Cardiac muscle cell (in vitro differentiated cells and primary cell): ENCODE results near the gene TBC1D14. TPM values are rescaled to one million over a fixed set of nuclear protein-coding genes. Genes with fewer than 3 reads are reported as not detected.

Source experiments
- DNase-seq, 2 donors: peaks; one replicate each; pipeline versions ENCODE4 v3.0.0 to v3.0.0-alpha.2; 2010 to 2017; ENCODE audit warnings: low read depth in 1 of 2, low spot score in 1 of 2
- H3K27ac ChIP-seq: fragments of 200-600 bp; sonication (generic); 2 replicates; pipeline ENCODE4 v1.5.1; 2016
- H3K27me3 ChIP-seq: fragments of 200-600 bp; sonication (generic); 2 replicates; pipeline ENCODE4 v1.6.0; 2016; ENCODE audit warnings: control low read depth
- H3K36me3 ChIP-seq: fragments of 200-600 bp; sonication (generic); 2 replicates; pipeline ENCODE4 v1.5.1; 2016; ENCODE audit warnings: control low read depth
- H3K4me1 ChIP-seq: fragments of 200-600 bp; sonication (generic); 2 replicates; pipeline ENCODE4 v1.8.1; 2017; ENCODE audit warnings: low read depth, mild to moderate bottlenecking, mixed run types
- H3K4me3 ChIP-seq: fragments of 200-600 bp; sonication (generic); 2 replicates; pipeline ENCODE4 v1.5.1; 2016; ENCODE audit warnings: mild to moderate bottlenecking
- H3K9me3 ChIP-seq: fragments of 200-600 bp; sonication (generic); 2 replicates; pipeline ENCODE4 v1.5.1; 2017; ENCODE audit warnings: low read depth, mild to moderate bottlenecking, control low read depth
- CTCF ChIP-seq: IDR thresholded peaks from 2 replicates; pipeline ENCODE4 v1.5.1; 2012; ENCODE audit warnings: low read depth, mild to moderate bottlenecking, low read length
- polyA plus RNA-seq: library from polyadenylated mRNA; unstranded; fragments of >200 nt; fragmentation: Nextera tagmentation; extraction: Ambion mirVana; gene quantifications from 2 replicates; pipeline ENCODE4 v1.2.1, GENCODE V29; 2016
- total RNA-seq: library from RNA; depleted of rRNA; stranded (reverse); fragments of >200 nt; gene quantifications from 2 replicates; pipeline ENCODE4 v1.2.3, GENCODE V29; 2016

The TBC1D14 gene
- total and polyA plus RNA-seq, 2 experiments from 2014 or later = 30.5 to 41.8 TPM

GRCh38 chr4:6990661-6991060, 81.0 kb downstream of the TBC1D14 start:
- H3K36me3 ChIP-seq = no peaks in the 10 kb centered on the region
- no peak for DNase-seq
- H3K27ac ChIP-seq = no peak overlapping the region
- no peak overlapping the region for H3K4me3 ChIP-seq
- peaks cover 16% of the 10 kb centered on the region for H3K4me1 ChIP-seq
- H3K27me3 ChIP-seq = no peaks in the 10 kb centered on the region
- H3K9me3 ChIP-seq = no peaks in the 10 kb centered on the region
- TF ChIP-seq CTCF = no peak

GRCh38 chr4:6991249-6991648, 81.6 kb downstream of the TBC1D14 start:
- no peak for TF ChIP-seq CTCF
- H3K4me3 ChIP-seq = no peak overlapping the region
- H3K9me3 ChIP-seq = no peaks in the 10 kb centered on the region
- H3K36me3 ChIP-seq = peaks cover under 1% of the 10 kb centered on the region
- no peak for DNase-seq
- H3K27ac ChIP-seq = no peak overlapping the region
- no peaks in the 10 kb centered on the region for H3K27me3 ChIP-seq
- peaks cover 12% of the 10 kb centered on the region for H3K4me1 ChIP-seq

- H3K36me3 ChIP-seq = peaks cover 8% of the 10 kb centered on the region
- peaks cover 12% of the 10 kb centered on the region for H3K4me1 ChIP-seq
- peak in 1 of 2 donors; percentile 95 for DNase-seq
- H3K4me3 ChIP-seq = no peak overlapping the region
- no peak overlapping the region for H3K27ac ChIP-seq
- H3K9me3 ChIP-seq = no peaks in the 10 kb centered on the region
- TF ChIP-seq CTCF = no peak
- no peaks in the 10 kb centered on the region for H3K27me3 ChIP-seq
These were observed 82.3 kb downstream of the TBC1D14 start for GRCh38 chr4:6991771-6992557.

- peaks cover 11% of the 10 kb centered on the region for H3K36me3 ChIP-seq
- no peak for TF ChIP-seq CTCF
- DNase-seq = no peak
- H3K27ac ChIP-seq = no peak overlapping the region
- no peak overlapping the region for H3K4me3 ChIP-seq
- no peaks in the 10 kb centered on the region for H3K27me3 ChIP-seq
- H3K9me3 ChIP-seq = no peaks in the 10 kb centered on the region
- peaks cover 7% of the 10 kb centered on the region for H3K4me1 ChIP-seq
These were observed 83.4 kb downstream of the TBC1D14 start for GRCh38 chr4:6992728-6993677.

GRCh38 chr4:6996481-6996880, 86.9 kb downstream of the TBC1D14 start:
- no peak overlapping the region for H3K4me3 ChIP-seq
- TF ChIP-seq CTCF = no peak
- no peak for DNase-seq
- H3K9me3 ChIP-seq = no peaks in the 10 kb centered on the region
- no peaks in the 10 kb centered on the region for H3K27me3 ChIP-seq
- peaks cover 21% of the 10 kb centered on the region for H3K36me3 ChIP-seq
- H3K27ac ChIP-seq = no peak overlapping the region
- H3K4me1 ChIP-seq = no peaks in the 10 kb centered on the region
